Stimulated activated CD4-positive, alpha-beta T cell treated with anti-CD3 and anti-CD28 coated beads, Interleukin-4, amount 100 ng/mL, for 24 hours (primary cell): ENCODE results near the gene CCT3.

Experiments used
- DNase-seq: peaks from one replicate; pipeline ENCODE4 v3.0.0-alpha.2; 2020

Gene CCT3

DNA sequence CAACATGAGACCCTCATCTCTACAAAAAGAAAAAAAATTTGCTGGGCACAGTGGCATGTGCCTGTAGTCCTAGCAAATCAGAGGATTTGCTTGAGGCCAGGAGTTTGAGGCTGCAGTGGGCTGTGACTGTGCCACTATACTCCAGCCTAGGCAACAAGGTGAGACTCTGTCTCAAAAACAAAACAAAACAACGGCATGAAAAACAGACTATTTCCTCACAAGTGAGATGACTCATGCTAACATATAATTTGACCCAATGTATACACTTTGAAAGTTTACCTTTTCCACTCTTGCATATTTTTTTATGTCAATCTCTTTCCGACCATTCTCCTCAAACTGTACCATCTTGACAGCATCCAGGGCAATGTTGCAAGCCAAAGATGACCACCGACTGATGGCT, 17.5 kb downstream of the CCT3 start:
- no peak for DNase-seq

DNA sequence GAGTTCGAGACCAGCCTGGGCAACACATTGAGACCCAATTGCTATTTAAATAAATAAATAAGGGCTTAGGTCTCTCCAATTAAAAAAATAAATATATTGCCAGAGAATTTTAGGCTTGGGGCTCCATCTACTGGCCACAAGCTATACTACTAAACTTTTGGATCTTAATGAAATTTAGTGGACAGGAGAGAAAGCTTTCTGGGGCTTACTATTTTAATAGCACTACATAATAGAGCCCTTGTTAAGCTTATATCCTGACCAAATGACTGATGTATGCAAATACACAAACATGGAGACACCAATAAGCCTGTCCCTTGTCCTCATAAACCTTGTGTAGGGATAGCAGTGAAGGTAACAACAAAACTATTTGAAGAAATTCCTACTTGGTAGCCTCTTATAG, 18.4 kb downstream of the CCT3 start:
- DNase-seq: no peak

DNA sequence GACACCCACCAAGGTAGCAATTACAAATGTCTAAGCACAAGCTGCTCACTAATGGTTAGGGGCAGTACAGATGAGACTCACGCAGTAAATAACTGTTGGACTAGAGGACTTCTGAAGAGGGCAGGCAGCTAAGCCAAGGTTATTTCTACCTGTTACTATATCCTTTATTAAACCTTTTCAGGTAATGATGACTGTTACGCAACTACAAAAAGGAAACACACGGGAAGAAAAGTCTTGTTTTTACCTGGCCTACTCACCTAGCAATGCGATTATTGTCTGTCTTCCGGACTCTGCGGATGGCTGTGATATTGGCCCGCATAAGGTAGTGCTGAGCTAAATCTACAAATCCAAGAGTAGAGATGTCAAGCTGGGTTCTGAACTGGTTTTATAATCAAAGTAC, 21.2 kb downstream of the CCT3 start:
- no peak for DNase-seq

DNA sequence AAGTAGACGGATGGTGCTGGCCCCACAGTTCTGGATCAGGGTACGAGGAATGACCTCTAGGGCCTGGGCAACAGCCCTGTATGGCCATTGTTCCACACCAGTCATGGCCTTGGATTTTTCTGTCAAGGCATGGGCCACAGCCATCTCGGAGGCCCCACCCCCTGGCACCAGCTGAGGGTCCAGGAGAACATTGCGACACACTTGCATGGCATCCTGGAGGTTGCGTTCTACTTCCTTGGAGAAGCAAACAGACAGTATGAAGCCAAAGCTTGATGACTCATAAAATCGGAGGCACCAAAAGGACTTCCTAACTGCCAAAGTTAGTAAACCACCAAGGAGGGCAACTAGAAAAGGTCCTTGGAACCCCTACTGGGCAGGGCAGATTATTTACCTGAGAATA, 27.1 kb downstream of the CCT3 start:
- DNase-seq: no peak

DNA sequence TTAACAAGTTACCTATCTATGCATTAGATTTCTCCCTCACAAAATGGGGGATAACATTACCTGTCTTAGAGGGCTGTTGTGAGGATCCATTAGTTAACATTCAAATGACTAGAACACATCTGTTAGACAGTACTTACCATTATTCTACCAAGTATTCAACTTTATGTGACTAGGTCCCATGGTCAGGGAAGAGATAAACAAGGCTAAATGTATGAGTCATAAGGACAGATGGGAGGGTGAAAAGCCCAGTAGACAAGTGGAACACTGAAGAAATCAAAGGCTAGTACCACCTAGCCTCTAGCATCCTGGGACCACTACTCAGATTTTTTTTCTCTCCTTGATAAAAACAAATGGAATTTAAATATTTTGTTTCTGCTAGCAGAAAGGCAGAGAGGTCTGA, 30.0 kb downstream of the CCT3 start:
- DNase-seq: no peak

DNA sequence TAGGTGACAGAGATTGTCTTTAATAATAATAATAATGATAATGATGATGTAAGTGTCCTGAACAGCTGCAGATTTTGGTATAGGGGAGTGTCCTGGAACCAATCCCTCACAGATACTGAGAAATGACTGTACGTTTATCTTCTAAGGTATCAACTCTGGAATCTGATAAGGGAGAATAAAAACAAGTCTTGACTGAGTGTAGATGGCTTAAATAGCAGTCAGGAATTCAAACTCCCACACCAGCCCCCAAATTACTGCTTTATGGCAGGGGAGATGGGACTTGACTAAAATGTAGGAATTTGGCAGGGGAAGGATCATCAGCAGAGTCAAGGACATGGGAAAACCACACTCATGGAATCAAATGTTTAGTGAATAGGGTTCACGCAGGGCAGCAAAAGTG, 32.9 kb downstream of the CCT3 start:
- DNase-seq: no peak

DNA sequence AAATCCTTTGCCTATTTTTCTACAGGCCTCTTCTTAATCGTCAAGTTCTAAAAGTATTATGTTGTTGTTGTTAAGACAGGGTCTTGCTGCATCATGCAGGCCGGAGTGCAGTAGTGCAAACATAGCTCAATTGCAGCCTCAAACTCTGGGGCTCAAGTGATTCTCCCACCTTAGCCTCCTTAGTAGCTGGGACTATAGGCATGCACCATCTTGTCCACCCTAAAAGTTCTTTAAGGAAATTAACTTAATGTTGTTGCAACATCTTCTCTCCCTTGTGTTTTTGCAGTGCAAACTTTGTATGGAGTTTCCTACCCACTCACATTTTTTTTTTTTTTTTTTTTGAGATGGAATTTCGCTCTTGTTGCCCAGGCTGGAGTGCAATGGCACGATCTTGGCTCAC, 34.9 kb downstream of the CCT3 start:
- DNase-seq: no peak

DNA sequence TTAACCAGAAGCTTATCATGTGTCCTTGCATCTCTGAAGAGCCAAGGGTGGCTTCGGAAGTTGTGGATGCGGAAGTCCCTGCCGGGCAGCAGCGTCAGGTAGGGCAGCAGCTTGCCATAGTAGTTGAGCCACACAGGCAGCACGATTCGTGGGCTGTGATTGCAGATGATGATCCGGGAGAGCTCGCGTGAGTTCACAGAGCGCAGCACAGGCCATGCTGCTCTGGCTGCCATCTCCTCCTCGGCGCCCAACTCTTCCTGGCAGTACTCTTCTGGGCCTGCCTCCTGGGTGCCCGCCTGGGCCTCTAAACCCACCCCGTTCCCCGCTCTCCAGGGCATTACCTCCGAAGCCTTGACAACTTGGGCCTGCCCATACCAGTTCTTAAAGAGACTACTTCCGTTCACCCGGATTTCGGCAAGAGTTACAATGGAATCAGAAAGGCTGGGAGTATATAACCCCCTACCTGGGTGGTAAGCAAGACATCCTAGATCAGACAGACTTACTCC, 39.2 kb downstream of the CCT3 start, which contains the start of gene VHLL:
Gene VHLL (minus strand): TSS at position 456 of the 506 bp plus-strand sequence. CDS start 118 bp downstream, at position 338.
- DNase-seq: no peak

DNA sequence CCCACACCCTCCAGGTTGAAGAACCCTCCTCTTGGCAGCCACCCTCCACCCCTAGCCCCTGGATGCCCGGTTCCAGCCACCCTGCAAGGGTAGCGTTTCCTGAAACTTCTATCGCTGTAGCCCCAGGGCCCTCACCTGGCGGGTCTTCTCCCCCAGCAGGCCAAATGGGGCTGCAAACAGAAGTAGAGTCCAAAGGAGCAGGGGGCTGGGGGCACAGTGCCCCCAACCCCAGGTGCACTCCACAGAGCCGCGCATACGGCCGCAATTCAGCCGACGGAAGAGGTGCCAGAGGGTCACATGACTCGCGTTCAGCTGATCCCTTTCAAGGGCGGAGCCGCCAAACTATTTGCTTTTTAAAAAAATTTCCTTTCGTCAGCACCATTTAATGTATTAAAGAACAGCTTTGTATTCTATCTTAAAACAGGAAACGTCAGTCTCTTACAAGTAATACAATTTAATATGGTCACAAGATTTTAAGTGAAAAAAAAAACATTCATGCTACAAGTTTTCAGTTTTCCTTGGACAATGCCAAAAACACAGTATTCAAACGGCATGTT, 42.6 kb downstream of the CCT3 start, which contains the start of gene GLMP:
Gene GLMP (minus strand): TSS at position 289 of the 557 bp plus-strand sequence. CDS start 34 bp downstream, at position 255.
- DNase-seq: peak; percentile 62

DNA sequence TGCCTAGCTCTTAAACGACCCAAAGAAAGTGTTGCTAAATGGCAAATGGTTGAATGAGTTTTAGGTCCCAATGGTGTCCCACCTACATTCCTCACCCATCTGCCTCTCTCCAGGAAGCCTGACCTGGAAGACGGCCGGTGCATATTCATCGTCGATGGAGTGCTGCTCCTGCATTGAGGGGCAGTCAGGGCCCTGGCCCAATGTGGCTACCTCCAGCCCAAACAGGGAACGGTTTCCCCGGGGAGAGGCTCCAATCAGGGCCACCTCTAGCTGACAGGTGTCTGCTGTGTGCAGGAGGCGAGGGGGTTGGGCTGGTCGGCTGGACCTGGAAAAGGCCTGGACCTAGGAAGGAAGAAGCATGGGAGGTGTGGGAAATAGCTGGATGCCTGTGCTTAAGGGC, 44.2 kb downstream of the CCT3 start:
- DNase-seq: no peak

DNA sequence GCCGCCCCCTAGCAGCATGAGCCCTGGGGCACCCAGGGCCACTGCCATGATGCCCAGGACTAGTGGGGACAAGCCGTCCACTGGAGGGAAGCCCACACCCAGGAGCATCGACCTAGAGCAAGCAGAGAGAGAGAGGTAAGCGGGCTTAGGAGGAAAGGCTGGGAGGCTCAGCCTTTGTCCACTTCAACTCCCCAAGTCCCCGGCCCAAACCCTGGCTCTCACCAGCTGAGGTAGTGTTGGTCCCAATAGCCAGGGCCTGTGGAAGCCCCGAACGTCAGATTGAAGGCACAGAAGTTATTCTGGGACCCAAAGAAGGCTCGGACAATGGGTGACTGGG, 45.0 kb downstream of the CCT3 start:
- no peak for DNase-seq

DNA sequence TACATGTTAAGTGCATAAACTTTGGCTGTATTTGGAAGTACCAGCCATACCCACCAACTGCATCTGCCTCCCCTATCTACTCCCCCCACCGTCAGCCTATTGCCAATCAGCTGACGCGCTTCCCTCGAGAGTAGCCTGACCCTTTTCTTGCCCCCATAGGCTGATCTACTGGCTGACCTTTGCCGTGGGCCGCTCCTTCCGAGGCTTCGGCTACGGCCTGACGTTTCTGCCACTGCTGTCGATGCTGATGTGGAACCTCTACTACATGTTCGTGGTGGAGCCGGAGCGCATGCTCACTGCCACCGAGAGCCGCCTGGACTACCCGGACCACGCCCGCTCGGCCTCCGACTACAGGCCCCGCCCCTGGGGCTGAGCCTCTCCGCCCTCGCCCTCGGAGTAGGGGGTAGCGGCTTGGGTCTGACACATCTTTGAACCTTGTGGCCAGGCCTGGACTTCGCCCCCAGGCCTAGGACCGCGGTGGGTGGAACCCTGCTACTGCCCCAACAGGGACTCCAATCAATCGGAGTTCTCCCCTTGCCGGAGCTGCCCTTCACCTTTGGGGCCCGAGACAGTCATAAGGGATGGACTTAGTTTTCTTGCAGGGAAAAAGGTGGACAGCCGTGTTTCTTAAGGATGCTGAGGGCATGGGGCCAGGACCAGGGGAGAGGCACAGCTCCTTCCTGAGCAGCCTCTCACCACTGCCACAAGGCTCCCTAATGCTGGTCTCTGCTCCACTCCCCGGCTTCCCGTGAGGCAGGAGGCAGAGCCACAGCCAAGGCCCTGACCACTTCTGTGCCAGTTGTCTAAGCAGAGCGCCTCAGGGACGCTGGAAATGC, 46.6 kb downstream of the CCT3 start:
- no peak for DNase-seq

DNA sequence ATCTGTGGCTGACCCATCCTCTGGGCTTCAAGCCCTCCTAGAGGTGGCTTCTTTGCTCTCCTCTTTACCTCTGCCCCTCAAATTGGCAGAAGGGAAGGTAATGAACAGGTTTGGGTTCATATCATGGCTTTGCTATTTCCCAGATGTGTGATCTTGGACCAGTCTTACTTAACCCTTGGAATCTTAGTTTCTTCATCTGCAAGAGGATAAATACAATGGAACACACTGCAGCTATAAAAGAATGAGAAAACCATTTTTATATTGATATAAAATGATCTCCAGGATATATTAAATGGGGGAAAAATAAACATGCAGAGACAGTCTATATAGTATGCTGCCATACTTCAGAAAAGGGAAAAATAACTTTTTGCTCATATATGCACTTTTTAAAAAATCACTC, 48.2 kb downstream of the CCT3 start:
- no peak for DNase-seq

DNA sequence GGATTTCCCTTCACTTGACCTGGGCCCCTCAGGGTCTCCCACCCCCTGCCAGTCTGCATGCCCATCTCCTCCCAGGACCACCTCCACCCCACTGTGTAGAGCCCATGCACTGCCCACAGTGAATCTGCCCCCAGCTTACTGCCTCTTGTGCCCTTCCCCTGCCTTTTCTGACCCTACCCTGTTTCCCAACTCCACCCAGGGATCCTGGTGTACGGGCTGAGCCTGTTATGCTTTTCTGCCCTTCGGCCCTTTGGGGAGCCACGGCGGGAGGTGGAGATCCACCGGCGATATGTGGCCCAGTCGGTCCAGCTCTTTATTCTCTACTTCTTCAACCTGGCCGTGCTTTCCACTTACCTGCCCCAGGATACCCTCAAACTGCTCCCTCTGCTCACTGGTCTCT, 52.0 kb downstream of the CCT3 start:
- DNase-seq: no peak

DNA sequence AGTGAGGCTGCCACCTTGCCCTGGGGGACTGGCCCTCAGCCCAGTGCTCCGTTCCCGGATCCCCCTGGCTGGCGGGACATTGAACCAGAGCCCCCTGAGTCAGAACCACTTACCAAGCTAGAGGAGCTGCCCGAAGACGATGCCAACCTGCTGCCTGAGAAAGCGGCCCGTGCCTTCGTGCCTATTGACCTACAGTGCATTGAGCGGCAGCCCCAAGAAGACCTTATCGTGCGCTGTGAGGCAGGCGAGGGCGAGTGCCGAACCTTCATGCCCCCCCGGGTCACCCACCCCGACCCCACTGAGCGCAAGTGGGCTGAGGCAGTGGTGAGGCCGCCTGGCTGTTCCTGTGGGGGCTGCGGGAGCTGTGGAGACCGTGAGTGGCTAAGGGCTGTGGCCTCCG, 52.7 kb downstream of the CCT3 start:
- no peak for DNase-seq

DNA sequence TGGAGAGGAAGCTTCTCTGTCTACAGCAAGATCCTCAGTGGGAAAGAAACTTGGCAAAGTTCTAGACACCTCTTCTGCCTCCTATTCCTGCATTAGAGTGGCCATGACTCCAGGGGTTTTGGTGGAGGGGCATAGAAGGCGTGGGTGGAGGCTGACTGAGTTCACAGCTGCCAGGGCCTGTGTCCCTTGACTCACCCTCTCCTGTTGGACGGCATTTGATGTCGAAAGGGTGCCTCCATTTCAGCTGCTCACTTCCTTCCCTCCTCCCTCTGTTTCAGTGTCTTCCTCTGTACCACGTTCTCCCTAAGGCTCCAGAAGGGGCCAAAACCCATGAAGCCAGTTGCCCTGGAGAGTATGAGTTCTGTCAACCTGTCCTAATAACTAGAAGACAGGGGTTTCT, 53.3 kb downstream of the CCT3 start:
- no peak for DNase-seq

DNA sequence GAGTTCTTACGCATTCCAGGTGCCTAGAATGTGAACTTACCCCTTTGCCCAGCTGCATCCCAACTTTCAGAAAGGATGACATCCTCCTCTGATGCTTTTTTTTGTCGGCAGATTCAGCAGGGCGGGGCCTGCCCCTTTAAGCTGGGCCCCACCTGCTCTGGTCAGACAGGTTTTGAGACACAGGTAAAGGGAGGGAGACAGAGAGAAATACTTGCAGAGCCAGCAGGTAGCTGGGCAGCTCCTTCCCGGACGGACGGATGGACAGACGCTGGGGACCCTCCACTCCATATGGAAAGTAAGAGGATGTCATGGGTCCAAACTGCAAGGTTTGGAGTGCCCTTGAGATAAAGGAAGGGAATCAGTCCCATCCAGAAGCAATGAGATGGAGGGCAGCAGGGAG, 54.0 kb downstream of the CCT3 start, which contains the start of gene TMEM79:
Gene TMEM79 (plus strand): TSS at position 214 of the 400 bp plus-strand sequence. CDS start 902 bp downstream, outside the sequence.
- no peak for DNase-seq

DNA sequence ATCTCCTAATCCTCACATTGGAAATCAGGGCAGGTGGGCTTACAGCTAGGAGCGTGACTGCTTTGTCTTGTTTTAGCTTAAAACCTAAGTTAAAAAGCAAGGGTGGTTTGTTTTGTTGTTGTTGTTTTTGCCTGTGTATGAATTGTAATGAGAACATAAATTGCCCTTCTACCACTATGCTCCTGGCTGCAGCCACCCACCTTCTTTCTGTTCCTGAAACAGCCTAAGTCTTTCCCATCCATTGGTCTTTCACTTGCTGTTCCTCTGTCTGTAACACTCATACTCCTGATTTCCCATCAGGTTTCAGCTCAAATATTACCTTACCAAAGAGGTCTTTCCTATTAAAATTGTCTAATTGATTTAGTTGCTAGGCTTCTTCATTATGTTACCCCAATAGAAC, 54.6 kb downstream of the CCT3 start:
- DNase-seq: no peak

DNA sequence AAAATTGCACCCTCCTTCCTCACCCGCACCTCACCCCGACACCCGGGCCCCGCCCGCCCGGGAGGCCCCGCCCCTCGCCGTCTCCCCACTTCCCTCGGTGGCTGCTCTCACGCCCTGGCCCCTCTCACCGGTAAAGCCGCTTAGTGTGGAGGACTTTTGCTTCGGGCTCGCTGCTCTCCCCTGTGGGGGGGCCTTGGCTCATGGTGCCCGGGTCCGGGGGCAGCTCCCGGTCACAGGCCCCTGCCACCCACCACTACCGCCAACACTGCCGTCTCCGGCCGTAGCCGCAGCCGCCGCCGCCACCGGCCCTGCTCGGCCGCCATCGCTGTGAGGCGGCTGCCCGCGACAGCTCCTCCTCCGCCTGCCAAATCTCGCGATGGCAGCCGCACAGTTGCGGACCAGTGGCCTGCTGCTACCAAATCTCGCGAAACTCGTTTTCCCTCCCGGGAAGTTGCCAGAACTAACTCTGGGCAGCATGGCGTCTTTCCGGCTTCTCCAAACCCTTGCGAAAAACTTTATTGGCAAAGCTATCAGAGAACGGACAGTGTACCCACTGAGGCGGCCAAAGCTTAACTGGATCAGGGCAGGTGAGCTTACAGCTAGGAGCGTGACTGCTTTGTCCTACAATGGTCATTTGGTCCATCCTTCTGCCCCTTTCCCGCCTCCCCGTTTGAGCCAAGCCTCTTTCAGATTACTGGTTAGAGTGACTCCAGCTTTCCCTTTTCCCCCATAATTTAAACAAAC, 55.4 kb downstream of the CCT3 start, which contains the start of gene SMG5:
Gene SMG5 (minus strand): TSS at position 347 of the 744 bp plus-strand sequence. CDS start 145 bp downstream, at position 202.
- peak; percentile 97 for DNase-seq

DNA sequence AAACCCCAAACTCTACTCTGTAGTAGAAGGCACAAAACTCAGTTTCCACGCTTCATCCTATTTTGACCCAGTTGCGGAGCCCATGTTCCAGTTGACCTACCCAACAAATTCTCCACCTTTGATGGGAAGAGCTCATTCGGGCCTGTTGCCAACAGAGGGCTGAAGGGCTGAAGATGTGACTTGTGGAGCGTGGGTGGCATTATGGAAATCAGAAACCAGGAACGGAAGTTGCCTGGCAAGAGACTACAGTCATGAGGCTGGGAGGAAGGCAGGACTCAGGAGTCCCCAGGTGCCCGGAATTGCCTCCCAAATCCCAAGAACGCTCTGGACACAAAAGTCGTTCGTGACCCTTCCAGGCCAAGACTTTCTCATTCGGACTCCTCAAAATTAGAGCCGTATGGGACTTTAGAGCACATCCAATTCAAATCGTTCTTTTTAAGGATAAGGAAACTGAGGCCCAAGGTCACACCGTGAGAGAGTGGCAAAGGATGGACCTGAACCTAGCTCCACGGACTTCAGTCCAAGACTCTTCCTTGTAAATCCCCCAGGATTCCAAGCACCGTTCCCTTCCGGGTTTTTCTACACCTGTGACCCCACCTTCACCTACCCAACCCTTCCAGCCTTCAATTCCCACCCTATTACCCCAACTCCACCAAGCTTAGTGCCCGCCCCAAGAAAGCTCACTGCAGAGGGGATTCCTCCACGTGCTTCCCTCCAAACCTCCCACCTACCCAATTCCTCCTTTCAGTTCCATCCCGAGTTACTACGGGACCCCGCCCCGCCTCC, 56.2 kb downstream of the CCT3 start:
- DNase-seq: peak; percentile 39

DNA sequence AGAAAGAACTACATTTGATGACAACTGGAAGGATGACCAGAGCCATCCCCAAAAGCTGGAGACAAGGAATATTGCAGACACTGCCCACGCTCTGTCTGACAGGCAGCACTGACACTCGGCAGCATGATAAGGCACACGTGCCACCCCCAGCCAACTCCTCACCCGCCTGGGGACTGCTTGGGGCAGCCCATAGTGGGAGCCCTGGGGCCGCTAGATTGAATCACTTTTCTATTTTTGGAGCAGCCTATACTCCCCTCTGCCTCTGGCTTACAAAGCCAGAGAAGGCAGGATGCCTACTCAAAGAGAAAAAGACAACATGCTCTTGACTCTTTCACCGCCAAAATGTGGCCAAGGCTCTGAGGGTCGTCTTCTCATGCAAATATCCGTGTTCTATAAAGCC, 56.8 kb downstream of the CCT3 start:
- peak; percentile 63 for DNase-seq

DNA sequence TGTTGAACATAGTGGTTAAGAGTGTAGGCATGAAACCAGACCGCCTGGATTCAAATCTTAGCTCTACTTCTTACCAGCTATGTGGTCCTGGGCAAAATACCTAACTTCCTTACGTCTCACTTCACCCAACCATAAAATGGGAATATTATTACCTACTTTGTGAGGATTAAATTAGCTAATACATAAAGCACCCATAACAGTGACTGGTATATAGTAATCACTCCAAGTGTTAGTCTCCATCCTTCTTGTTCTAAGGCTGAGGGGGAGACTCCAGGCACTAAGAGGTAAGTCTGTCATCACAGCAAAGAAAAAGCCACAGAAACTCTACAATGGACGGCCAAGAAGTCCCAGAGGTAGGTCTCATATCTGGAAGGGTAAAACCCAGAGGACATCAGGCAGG, 58.3 kb downstream of the CCT3 start:
- no peak for DNase-seq

DNA sequence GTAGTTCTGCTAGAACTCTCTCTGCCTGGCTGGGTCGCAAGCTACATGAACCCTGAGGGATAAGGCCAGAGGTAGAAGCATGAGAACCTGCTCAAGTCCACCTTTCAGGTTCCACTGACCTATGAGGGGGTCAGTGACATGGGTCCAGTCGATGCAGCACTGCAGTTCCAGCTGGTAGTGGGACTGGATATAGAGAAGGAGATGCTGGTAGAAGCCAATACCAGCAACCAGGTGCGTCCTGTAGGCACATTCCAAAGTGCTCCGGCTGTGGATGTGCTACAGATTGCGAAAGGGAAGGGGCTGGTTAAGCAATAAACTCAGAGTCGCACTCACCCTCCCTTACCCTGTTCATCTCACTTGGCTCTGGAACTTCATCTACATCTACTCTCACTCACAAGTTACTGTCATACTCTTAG, 61.1 kb downstream of the CCT3 start:
- DNase-seq: no peak
